Endothelial cell (in vitro differentiated cells): ENCODE data around the gene DMD. TPM values are rescaled to one million over a fixed set of nuclear protein-coding genes. Genes with fewer than 3 reads are reported as not detected.

Source experiments
- DNase-seq: peaks from one replicate; pipeline ENCODE4 v3.0.0; 2021; ENCODE audit warnings: low spot score
- H3K27ac Mint-ChIP-seq: one replicate; pipeline ENCODE4 v1.8.0; 2021; ENCODE audit warnings: mixed read lengths, inconsistent platforms; ENCODE audit not compliant: unreplicated experiment
- H3K27me3 Mint-ChIP-seq: one replicate; pipeline ENCODE4 v1.8.0; 2021; ENCODE audit warnings: mild to moderate bottlenecking, moderate library complexity, mixed read lengths, inconsistent platforms; ENCODE audit not compliant: unreplicated experiment
- H3K36me3 Mint-ChIP-seq: one replicate; pipeline ENCODE4 v1.8.0; 2021; ENCODE audit warnings: mild to moderate bottlenecking, low read depth, mixed read lengths, inconsistent platforms; ENCODE audit not compliant: unreplicated experiment
- H3K4me1 Mint-ChIP-seq: one replicate; pipeline ENCODE4 v1.8.0; 2021; ENCODE audit warnings: mild to moderate bottlenecking, mixed read lengths, inconsistent platforms; ENCODE audit not compliant: unreplicated experiment
- H3K4me3 Mint-ChIP-seq: one replicate; pipeline ENCODE4 v1.8.0; 2021; ENCODE audit warnings: mild to moderate bottlenecking, mixed read lengths, inconsistent platforms; ENCODE audit not compliant: unreplicated experiment
- H3K9me3 Mint-ChIP-seq: one replicate; pipeline ENCODE4 v1.8.0; 2021; ENCODE audit warnings: mixed read lengths, inconsistent platforms; ENCODE audit not compliant: unreplicated experiment
- CTCF ChIP-seq: fragments of 200-600 bp; sonication (generic); IDR thresholded peaks from one replicate; pipeline ENCODE4 v1.5.0; 2021; ENCODE audit warnings: antibody characterized with exemption; ENCODE audit not compliant: unreplicated experiment
- total RNA-seq: library from RNA; stranded (reverse); fragmentation: NEBNext Ultra II Directional; extraction: Animal tissue kit (Norgen Biotek cat#: 25700); gene quantifications from one replicate; pipeline ENCODE4 v1.2.1, GENCODE V29; 2021; ENCODE audit not compliant: unreplicated experiment

The DMD gene
- total RNA-seq, 1 donor from 2014 or later: 5.5 TPM

GRCh38 chrX:33160273-33160672, 51.1 kb downstream of the DMD start:
- Mint-ChIP-seq H3K4me1 (no peaks in the 10 kb centered on the region), H3K27ac (no peak overlapping the region), H3K4me3 (no peak overlapping the region), H3K27me3 (no peaks in the 10 kb centered on the region), H3K36me3 (no peaks in the 10 kb centered on the region), H3K9me3 (no peaks in the 10 kb centered on the region)
- no peak for TF ChIP-seq CTCF
- DNase-seq: no peak

GRCh38 chrX:33156152-33156726, 55.1 kb downstream of the DMD start:
- no peak for DNase-seq
- TF ChIP-seq CTCF: no peak
- H3K4me3 Mint-ChIP-seq: no peak overlapping the region

GRCh38 chrX:33149580-33149979, 61.8 kb downstream of the DMD start:
- Mint-ChIP-seq H3K27me3 (no peaks in the 10 kb centered on the region), H3K4me1 (no peaks in the 10 kb centered on the region), H3K9me3 (no peaks in the 10 kb centered on the region), H3K4me3 (no peak overlapping the region), H3K36me3 (no peaks in the 10 kb centered on the region), H3K27ac (no peak overlapping the region)
- no peak for DNase-seq
- no peak for TF ChIP-seq CTCF

More at GRCh38 chrX:33156152-33156726, 55.1 kb downstream of the DMD start:
- Mint-ChIP-seq H3K27me3 (no peaks in the 10 kb centered on the region), H3K4me1 (no peaks in the 10 kb centered on the region), H3K36me3 (no peaks in the 10 kb centered on the region), H3K27ac (no peak overlapping the region), H3K9me3 (no peaks in the 10 kb centered on the region)

GRCh38 chrX:33149085-33149484, 62.3 kb downstream of the DMD start:
- H3K4me3 Mint-ChIP-seq: no peak overlapping the region
- no peaks in the 10 kb centered on the region for H3K27me3 Mint-ChIP-seq
- TF ChIP-seq CTCF: no peak
- H3K27ac Mint-ChIP-seq: no peak overlapping the region
- no peaks in the 10 kb centered on the region for H3K9me3 Mint-ChIP-seq
- no peak for DNase-seq
- H3K36me3 Mint-ChIP-seq: no peaks in the 10 kb centered on the region
- H3K4me1 Mint-ChIP-seq: no peaks in the 10 kb centered on the region

DNA sequence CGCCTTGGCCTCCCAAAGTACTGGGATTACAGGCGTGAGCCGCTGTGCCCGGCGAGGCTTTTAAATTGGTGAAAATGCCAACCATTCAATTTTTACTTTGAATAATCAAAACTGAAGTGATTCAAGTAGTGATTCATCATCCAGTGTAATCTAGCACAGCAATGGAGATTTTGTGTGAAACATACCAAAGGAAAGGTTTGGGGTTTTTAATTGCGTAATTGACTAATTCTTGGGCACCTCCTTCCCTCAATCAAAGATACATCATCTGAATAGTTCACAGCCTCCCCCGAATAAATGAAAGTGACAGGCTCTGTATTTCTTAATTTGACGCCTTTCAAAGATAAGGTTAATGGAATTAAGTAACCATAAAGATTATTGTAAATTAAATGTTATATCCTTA, 69.0 kb downstream of the DMD start:
- no peaks in the 10 kb centered on the region for H3K27me3 Mint-ChIP-seq
- no peak for DNase-seq
- H3K4me3 Mint-ChIP-seq: no peak overlapping the region
- H3K9me3 Mint-ChIP-seq: no peaks in the 10 kb centered on the region
- no peak for TF ChIP-seq CTCF
- no peaks in the 10 kb centered on the region for H3K4me1 Mint-ChIP-seq
- no peaks in the 10 kb centered on the region for H3K36me3 Mint-ChIP-seq
- no peak overlapping the region for H3K27ac Mint-ChIP-seq
